Activated CD8-positive, alpha-beta memory T cell treated with anti-CD3 and anti-CD28 coated beads, Interleukin-2, amount 50 U/mL, for 1 hour (primary cell): ENCODE data around the gene IMPDH1.
"Not testable (repeated sequence)": the region's sequence is repeated elsewhere in the genome, so short reads cannot be mapped to it uniquely, and the experiment has no call there.

Experiments
- DNase-seq: peaks from one replicate; pipeline ENCODE4 v3.0.0-alpha.2; 2020; ENCODE audit errors: extremely low read depth

Gene IMPDH1

DNA sequence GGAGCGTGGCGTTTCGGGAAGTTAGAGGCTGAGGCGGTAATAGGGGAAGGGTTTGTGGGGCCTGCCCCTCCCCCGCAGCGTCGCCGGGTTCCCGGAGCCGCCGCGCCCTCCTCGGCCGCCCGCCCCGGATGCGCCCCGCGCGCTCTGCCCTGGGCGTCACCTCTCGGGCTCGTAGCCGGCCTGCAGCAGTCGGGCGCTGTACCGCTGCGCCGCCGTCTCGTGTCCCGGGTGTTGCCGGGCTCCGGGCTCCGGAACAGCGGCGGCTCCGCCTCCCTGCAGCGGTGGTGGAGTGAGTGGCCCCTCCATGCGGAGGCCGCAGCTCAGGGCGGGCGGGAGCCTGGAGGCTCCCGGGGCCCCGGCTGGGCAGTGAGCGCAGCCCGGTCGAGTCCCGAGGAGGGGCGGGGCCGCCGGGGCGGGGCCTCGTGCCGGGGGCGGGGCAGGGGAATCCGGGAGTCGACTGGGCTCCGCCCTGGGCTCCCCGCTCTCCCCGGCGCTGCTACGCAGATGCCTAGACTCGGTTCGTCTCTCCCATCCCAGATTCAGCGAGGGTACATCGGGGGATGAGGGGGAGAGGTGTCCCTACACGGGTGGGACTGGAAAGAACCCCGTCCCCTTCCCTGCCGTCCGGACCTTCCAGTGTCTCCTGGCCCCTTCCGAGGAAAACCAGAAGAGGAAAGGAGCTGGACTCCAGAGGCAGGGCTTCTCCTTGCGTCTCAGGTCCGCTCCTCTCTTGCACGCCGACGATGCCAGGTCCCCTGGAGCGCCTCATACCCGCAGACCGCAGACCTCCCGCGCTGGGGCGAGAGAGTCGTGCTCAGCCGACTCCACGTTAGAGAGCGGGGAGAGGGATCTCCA is at the start of gene IMPDH1:
Gene IMPDH1 (minus strand): TSS at position 387 of the 855 bp plus-strand sequence. CDS start 81 bp downstream, at position 306.
- DNase-seq: no peak

GRCh38 chr7:128459394-128459878 is 49.7 kb upstream of the IMPDH1 start:
- DNase-seq: no peak

- DNase-seq: no peak
These were observed 49.2 kb upstream of the IMPDH1 start for GRCh38 chr7:128458956-128459355.

DNA sequence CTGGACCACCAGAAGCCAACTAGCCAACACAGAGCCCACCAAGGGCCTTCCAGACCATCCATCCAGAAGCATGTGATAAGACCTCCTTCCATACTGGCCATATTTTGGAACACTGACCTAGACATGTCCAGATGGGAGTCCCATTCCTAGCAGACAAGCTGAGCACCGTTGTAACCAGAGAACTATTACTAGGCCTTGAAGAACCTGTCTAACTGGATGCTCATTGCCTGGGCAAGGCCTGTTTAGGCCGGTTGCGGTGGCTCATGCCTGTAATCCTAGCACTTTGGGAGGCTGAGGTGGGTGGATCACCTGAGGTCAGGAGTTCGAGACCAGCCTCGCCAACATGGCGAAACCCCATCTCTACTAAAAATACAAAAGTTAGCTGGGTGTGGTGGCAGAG is 47.6 kb upstream of the IMPDH1 start:
- DNase-seq: not testable (repeated sequence)

GRCh38 chr7:128456255-128456725 is 46.5 kb upstream of the IMPDH1 start:
- no peak for DNase-seq

DNA sequence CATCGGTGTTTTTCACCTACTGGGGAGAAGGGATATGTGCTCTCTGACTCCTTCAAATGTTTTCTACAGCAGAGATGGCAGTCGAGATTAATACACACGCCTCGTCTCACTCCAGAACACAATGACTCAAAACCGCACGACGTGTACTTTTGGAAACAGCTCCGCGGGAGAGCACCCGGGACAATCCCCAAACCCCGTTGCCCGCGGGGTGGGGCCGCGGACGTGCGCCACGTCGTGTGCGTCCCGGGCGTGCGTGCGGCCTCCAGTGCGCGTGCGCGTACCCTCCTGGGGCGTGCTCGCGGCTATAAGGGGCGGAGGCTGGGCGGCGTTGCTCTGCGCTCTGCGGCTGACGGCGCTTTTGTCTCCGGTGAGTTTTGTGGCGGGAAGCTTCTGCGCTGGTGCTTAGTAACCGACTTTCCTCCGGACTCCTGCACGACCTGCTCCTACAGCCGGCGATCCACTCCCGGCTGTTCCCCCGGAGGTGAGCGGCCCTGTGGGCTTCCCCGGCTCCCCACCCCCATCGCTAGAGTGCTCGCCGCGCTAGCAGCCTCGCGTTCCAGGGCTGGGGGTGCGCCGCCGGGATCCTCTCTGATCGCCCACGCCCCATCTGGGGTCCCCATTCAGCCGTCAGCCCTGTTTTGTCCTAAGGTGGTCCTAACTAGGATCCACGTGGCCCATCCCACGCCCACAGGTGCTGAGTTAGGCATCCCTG is 45.9 kb upstream of the IMPDH1 start, which contains the start of gene HILPDA:
Gene HILPDA (plus strand): TSS at position 336 of the 712 bp plus-strand sequence. CDS start 1,391 bp downstream, outside the sequence.
- peak; percentile 78 for DNase-seq

DNA sequence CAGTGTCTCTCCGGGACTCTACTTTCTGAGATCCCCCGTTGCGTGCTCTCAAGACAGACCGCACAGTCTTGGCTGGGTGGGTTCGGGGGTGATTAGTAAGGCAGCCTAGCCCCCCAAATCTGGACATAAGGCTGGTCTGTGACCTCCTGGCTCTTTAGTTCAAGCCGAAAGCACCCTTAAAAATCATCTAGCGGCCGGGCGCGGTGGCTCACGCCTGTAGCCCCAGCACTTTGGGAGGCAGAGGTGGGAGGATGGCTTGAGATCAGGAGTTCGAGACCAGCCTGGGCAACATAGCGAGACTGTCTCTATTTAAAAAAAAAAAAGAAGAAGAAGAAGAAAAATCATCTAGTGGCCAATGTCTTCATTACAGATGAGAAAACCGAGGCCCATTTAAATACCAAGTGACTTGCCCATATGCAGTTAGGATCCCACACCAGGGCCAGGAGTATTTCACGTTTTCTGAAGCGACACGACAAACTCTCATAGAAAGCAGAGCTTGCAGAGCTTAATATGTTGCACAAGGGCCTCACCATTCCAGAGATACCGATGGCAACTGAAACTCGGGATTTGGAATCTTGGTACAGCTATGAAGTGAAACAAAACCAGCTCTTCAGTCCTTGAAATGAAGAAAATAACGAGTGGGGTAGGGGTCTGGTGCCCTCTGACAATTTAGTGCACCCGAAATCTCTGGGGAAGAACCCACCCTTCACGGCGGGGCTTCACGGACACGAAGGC is 45.2 kb upstream of the IMPDH1 start:
- DNase-seq: no peak

DNA sequence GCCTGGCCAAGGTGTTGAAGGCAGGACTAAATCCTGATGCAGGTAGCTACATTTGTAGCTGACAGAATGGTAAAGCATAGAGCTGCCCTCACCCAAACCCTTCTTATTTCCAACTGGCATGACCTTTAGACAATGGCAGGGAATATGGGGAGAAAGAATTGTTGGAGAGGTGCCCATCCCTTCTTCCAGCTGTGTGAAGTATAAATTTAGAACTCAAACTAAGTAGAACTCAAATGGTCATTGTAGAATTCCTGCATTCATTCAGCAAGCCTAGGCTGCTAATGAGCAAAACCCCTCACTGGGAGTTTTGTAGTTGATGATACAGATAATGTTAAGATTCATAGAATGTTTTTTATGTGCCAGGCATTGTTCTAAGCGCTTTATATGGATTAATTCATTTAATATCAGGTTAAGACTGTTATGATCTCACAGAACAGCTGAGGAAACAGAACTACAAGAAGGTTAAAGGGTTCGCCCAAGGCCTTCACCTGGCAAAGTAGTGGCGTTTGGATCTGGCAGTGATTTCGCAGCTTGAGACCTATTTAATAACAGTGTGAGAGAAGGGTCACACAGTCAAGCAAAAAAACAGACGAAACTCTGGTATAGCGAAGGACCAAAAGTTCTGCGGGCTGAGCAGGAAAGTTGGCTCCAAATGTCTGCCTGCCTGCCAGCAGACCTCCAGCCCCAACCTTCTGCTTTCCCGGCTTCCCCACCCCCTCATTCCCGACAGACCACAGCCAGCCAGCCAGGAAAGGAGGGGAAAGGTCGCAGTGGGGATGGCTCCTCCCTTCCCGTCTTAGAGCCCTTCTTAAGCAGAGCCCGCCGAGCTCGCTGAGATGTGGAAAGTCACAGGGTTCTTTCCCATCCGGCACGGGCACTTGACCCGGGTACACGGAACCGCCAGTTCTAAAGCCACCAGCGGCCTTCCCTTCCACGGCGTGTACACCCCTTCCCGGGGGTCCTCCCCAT is 44.3 kb upstream of the IMPDH1 start:
- DNase-seq: no peak

DNA sequence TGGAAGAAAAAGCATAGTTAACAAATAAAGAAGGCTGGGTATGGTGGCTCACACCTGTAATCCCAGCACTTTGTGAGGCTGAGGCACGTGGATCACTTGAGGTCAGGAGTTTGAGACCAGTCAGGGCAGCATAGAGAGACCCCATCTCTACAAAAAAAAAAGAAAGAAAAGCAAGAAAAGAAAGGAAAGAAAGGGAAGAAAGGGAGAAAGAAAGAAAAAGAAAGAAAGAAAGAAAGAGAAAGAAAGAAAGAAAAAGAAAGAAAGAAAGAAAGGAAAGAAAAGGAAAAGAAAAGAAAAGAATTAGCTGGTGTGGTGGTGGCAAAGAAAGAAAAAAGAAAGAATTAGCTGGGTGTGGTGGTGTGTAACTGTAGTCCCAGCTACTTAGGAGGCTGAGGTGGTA is 42.8 kb upstream of the IMPDH1 start:
- DNase-seq: no peak

DNA sequence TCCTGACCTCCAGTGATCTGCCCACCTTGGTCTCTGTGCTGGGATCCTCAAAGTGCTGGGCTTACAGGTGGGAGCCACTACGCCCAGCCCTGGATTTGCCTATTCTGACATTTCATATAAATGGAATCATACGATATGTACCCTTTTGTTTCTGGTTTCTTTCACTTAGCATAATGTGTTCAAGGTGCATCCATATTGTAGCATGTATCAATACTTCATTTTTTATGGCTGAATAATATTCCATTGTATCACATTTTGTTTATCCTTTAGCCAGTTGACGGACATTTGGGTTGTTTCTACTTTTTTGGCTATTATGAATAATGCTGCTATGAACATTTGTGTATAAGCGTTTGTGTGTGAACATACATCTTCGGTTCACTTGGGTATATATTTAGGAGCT is 41.1 kb upstream of the IMPDH1 start:
- DNase-seq: no peak

DNA sequence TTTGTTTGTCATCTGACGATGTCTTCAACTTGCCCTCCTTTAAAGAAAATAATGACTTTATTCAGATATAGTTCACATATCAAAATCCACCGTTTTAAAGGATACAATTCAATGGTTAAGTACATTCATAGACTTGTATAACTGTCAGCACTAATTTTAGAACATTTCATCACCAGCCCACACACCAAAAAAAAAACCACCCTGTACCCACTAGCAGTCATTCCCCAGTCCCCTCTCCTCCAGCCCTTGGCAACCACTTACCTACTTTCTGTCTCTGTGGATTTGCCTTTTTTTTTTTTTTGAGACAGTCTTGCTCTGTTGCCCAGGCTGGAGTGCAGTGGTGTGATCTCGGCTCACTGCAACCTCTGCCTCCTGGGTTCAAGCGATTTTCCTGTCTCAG is 40.6 kb upstream of the IMPDH1 start:
- no peak for DNase-seq

GRCh38 chr7:128448751-128449302 is 39.0 kb upstream of the IMPDH1 start:
- DNase-seq: no peak

DNA sequence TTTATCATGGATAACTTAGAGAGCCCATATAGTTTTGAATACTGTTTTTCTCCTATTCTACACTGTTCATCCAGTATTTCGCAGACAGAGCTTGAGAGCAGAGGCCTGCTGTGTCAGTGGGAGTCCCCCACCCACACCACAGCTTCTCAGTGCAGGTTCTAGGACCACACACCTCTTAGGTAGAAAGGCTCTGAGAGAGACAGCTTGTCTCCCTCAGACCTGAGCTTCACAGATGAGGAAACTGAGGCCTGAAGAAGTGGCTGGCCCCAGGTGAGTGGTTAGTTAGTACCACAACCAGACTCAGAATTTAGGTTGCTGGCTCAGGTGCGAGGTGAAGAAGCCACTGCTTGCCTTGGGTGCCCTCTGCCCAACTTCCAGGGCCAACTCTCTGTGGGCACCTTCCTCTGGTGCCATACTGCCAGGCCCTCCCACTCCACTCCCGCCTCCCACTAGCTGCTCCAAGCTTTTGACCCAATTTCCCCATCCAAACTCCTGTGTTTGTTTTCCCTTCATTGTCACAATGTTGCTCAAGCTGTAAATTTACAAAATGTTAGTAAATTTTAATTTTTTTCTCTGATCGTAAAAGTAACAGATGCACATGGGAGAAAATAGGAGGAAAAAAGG is 38.3 kb upstream of the IMPDH1 start:
- no peak for DNase-seq

GRCh38 chr7:128446306-128446705 is 36.5 kb upstream of the IMPDH1 start:
- DNase-seq: no peak

DNA sequence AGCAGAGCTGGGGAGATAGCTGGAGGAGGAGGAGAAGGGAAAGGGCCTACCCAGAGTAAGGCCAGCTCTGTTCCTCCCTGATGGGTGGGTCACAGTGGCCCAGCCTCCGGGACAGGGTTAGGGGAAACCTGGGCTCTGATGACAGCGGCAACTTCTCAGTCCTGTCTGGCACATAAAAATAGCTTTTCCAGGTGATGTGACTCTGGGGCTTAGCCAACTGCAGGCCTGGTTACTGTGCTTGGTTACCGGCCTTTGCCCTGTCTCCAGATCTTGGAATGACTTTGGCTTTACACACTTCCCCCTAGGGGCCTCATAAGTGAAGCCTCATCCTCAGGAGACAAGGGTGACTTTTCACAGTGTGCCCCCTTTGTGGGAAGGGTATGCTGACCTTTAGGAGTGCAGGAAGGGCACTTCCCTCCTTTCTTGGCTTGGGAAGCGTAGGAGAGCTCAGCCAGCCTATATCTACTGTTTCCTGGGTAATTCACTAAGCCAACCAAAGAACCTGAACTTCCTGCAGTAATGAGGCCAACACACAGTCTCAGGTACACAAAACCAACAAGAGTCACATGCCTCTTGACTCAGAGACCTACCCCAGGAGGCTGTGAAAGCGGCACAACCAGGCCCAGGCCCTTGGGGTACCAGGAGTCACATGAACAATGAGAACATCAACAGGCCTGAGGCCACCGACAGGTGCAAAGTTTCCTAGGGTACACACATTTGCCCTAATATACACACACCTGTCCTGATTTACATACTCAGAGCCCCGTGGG is 34.2 kb upstream of the IMPDH1 start:
- no peak for DNase-seq

- no peak for DNase-seq
These were observed 32.6 kb upstream of the IMPDH1 start for GRCh38 chr7:128442356-128442755.

DNA sequence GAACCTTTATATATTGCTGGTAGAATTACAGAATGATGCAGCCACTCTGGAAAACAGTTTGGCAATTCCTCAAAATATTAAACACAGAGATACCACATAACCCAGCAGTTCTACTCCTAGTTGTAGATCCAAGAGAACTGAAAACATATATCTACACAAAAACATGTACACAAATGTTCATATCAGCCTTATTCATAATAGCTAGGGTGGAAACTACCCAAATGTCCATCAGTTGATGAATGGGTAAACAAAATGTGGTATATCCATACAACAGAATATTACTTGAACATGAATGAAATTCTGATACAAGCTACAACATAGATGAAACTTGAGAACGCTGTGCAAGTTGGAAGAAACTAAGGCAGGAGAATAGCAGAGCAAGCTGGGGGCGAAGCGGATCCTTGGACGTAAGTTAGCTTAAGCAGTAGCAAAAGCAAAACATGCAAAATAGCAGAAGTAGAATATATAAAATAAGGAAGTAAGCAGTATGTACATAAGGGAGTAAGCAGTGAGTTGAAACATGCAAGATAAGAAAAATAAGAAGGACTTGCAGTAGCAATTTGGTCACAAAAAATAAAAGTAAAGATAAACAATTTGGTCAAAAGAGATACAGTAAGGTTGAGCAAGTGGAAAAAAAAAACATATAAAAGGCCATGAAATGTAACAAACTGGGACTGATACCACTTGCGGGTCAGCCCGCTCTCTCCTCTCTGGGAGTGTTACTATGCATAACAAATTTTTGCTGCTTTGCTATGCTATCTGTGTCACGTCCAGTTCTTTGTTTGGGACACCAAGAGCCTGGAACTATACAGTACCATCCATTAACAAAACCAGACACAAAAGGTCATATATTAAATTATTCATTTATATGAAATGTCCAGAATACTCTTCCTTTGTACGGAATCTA is 27.9 kb upstream of the IMPDH1 start:
- no peak for DNase-seq

- DNase-seq: no peak
These were observed 25.5 kb upstream of the IMPDH1 start for GRCh38 chr7:128435327-128435686.
